ENCODE results near the gene SLC49A4.

SLC49A4 gene

DNA sequence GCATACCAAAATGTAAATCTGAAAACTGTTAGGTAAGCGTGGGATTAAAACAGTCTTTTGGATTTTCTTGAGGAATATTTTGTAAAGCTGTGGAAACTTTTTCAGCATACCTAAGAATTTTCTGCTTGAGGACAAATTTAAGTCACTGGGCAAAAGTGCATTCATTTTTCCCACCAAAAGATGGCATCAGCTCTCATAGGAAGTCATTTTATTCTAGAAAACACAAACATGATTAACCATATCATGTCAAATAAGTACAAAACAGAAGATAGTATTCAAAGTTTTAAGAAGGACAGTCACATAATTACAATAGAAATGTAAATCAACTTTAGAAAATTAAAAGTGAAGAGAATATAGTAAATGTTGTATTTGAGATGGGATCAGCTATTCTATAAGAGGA is 63.5 kb downstream of the SLC49A4 start:
- no peak for DNase-seq (ENCODE audit: low read depth in 2 of 2)

DNA sequence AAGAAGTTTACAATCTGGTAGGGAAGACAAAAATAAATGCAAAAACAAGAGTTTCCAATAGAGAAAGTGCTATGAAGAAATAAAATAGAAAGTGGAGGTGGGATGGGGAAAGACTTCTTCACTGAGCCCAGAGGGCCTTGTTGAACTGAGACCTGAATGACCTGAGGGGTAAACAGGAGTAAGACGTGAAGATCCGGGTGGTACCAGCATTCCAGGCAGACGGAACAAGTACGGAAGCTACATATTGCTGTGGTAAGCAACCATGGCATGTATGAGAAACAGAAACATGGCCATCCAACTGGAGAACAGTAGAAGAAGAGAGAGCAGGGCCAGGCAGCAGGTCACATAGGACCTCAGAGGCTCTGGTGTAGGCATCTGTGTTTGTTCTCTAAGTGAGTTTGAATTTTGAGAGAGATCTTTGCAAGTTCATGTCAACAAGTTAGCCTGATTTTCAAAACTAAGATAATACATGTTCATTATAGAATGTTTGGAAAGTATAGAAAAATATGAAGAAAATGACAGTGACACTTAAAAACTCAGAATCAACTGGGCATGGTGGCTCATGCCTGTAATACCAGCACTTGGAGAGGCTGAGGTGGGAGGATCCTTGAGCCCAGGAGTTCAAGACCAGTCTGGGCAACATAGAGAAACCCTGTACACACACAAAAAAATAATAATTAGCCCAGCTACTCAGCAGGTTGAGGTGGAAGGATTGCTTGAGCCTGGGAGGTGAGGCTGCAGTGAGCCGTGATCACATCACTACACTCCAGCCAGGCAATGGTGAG is 64.3 kb downstream of the SLC49A4 start:
- no peak for DNase-seq (ENCODE audit: low read depth in 2 of 2)

DNA sequence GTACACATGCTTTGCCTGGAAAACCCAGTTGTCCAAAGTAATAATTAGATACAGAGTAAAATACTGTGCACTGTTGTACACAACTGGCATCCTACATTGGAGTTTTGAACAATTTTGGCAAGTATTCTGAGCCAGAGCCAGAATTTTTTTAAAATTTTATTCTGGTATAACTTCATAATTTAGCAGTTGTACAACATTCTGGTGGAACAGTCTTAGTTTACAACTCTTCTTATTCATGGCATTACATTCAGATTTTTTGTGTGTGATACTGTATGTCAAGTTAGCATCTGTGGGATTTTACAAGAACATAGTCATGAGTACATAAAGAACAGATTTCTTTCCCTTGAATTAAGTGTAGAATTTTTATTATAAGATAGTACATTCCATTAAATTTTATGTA is 67.5 kb downstream of the SLC49A4 start:
- no peak for DNase-seq (ENCODE audit: low read depth in 2 of 2)

DNA sequence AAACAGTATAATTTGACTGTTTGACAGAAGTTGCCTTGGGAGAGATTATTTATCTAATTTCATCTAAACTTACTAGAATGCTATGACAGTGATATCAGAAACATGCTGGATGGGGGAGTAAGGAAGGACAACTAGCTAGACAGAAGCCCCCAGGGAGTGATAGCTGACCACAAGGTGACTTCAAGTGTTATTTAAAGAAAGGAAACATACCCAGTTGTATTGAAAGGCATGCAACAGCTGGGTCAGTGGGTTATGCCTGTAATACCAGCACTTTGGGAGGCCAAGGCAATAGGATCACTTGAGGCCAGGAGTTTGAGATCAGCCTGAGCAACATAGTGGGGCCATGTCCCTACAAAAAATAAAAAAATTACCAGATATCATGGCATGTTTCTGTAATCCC is 69.6 kb downstream of the SLC49A4 start:
- no peak for DNase-seq (ENCODE audit: low read depth in 2 of 2)

DNA sequence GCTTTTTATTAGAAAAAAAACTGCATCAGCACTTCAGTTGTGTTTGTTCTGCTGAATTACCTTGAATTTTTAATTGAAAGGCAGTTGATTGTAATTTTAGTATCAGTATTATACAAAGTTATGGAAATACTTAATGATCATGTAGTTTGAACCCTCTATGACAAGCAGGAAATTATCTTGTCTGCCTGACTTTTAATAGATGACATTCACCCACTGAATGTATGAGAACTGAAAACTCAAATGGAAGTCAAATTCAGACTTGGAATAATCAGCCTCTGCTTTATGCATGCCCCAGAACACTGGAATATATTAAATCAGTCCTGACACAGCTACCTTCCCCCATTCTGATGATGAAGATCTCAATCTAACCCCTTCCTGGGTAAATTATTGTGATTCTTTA is 73.5 kb downstream of the SLC49A4 start:
- DNase-seq (ENCODE audit: low read depth in 2 of 2) = no peak

DNA sequence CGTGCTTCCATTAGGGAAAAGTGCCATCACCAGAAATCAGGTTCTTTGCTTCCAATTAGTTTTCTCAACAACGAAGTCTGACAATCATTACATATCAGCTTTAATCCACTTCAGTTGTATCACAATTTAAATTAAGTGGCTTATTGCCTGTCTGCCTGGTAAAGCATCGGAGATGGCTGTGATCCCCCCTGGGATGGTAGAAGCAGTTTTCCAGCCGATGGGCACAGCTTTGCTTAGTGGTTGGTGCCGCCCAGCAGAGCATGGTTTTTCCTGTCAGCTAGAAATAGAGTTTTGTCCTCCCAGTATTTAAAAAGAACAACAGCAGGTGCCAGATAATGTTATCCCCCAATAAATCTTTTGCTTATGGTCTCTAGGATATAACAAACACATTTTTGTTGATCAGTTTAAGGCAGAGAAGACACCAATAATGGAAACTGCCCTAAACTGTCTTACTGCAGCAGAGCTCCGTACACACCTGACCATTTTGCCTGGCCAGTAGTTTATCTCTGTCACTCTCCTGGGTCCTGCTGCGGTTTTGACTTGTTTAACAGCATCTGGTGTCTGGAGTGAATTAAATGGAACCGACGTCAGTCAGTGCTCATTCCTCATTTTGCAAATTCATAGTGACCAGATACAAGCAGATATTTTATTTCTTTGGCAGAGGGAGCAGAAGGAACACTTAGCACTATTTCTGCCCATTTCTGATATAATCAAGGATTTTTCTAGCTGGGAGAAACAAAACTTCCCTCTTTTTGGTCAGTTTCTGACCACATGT is 79.1 kb downstream of the SLC49A4 start:
- DNase-seq (ENCODE audit: low read depth in 2 of 2) = no peak

DNA sequence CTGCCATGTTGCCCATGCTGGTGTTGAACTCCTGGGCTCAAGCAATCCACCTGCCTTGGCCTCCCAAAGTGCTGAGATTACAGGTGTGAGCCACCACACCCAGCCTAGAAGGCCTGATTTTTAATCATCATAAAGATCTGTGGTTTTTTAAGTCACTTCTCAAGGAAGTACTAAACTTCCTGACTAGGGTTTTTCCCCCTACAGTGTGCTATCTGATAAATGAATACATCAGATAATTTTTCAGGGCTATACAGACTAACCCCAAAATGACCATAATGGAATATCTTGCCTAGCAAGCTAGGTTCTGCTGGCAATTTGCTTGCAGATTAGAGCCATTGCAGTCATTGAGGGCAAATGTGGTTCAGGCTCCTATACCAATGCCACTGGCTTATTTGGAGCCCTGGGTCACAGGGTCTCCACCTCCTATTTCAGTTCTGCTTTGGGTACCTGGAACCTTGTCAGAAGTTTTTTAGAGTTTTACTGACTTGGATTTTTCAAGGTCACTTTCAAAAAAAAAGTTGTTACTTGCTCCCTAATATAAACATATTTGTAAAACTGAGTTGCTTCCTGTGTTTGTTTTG is 80.8 kb downstream of the SLC49A4 start:
- DNase-seq (ENCODE audit: low read depth in 2 of 2) = no peak

DNA sequence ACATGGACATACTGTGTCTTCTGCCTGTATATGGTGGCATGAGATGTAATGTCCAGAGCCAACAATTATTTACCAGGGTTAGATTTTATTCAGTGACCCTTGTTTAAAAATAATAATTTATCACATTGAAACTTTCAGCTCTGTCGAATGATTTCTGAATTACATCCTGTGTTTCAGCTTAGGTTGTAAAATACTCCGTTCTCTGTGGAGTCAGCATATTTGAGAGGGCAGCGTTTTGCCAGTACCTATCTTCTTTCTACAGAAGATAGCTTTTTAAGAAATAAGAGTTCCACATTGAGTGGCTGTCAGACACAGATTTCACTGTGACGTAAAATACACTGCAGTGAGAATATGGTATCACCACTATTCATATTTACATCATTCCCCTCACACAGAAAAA is 85.3 kb downstream of the SLC49A4 start:
- DNase-seq (ENCODE audit: low read depth in 2 of 2) = no peak

DNA sequence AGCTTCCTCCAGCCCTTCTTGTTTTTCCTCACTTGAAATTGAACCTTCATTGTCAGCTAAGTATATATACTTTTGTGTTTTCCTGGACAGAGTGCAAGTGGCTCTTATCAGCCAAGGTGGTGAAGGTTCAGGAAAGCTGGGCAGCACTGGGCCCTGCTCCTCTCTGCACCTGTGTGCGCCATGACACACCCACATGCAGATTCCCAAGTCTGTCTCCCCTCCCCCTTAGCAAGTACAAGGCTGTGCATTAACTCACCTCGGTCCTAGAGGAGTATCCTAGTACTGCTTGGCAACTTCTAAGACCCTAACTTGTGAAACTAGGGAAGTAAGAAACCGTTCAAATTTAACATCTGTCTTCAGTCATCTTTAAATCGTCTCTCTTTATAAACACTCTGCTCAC is 85.8 kb downstream of the SLC49A4 start:
- DNase-seq (ENCODE audit: low read depth in 2 of 2) = no peak

DNA sequence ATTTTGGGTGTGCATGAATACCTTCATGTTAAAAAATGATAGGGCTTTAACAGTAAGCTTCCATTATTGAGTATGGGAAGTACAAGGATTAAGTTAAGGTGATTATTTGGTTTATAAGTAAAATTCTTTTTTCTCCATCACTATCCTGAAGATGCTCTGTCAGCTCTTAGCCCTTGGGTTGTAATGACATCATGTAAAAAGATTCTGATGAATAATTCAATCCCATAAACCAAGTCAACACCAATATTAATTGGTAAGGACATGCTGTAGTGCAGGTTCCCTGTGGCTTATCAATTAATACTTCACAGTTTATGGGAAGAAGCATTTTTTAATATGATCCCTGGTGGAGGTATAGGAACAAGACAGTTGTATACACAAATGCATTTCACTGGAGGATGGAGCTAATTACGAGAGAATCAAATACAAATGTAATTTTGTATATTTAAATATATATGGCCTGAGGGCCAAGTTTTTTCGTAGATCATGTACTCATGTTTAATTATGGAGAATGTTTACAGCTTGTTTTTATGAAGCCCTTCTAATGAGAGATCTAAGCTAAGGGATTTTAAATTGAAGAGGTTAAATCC is 87.6 kb downstream of the SLC49A4 start:
- DNase-seq (ENCODE audit: low read depth in 2 of 2) = no peak

DNA sequence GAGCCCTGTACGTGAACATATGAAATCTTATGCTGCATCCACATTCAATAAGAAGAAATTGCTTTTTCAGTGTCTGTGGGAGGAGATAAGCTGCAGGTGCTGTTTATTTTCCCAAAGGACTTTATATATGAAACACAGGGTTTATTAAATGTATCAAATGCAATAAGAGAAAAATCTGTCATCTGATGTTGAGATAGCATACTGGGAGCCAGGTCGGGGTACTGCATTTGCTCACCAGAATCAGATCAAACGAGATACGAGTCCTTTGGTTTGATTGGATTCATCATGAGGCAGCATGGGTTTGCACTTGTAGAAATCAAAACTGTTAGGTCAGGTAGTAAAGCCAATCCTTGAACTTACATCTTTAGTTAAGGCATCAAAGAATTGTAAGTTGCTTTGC is 91.4 kb downstream of the SLC49A4 start:
- no peak for DNase-seq (ENCODE audit: low read depth in 2 of 2)

DNA sequence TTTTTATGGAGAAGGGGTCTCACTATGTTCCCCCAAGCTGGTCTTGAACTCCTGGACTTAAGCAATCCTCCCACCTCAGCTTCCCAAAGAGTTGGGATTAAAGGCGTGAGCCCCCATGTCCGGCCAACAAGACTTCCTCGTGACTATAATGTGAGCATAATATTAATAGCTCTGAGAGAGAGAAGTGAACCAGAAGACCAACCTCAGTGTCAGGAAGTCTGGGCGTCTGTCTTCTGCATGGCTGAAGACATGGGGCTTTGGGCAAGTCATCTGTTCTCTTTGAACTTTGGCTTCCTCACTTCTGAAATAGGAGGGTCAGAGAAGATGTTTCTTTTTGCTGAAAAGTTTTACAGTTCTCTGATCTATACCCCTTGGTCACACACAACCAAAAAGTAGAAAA is 92.1 kb downstream of the SLC49A4 start:
- DNase-seq (ENCODE audit: low read depth in 2 of 2) = no peak

DNA sequence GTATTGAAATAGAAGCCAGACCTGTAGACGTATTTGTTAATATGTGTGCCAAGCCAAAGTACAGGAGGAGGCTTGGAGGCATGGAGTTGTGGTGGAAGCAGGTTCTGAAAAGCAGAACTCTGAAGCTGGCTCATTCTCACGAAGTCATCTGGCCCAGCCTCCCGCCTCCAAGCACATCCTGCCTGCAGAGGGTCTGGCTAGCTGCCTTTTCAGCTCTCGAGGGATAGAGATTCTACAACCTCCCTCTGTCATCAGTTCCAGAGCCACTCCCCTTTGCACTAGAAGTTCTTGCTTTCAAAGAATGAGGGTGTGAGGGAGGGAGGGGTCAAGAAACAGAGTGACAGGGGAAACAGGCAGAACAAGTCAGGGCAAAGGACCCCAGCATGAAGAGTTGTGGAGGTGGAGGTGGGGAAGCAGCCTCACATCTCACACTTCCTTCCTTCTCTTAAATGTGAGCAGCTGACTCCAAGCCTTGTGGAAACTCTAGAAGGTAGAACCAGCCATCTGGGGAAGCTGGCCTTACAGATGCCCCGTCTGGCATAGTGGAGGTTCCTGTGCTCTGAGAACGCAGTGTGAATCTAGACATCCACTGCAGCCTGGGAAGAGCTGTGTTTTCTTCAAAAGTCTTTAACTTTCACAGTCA is 95.3 kb downstream of the SLC49A4 start:
- no peak for DNase-seq (ENCODE audit: low read depth in 2 of 2)

DNA sequence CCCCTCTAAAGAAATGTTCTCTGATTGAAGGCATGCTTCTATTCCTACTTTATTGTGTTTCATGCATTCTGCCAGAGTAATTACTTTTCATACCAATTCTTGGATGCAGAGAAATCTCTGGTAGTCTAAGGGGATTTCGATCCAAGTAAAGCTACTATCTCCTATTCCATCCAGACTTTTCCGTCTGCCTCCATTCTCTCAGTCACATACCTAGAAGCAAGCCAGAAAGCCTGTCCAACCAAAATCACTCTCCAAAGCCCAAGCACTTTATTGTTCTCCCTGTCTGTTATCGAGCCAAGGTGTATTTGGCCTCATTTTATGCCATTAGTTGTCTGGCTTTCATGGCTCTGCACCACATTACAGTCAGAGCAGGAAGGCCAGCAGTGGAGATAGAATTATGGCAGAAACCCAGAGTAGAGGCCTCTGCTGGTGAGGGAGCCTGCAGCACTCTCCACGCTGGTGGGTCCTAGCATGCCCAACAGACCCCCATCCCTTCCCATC is 95.9 kb downstream of the SLC49A4 start:
- no peak for DNase-seq (ENCODE audit: low read depth in 2 of 2)

DNA sequence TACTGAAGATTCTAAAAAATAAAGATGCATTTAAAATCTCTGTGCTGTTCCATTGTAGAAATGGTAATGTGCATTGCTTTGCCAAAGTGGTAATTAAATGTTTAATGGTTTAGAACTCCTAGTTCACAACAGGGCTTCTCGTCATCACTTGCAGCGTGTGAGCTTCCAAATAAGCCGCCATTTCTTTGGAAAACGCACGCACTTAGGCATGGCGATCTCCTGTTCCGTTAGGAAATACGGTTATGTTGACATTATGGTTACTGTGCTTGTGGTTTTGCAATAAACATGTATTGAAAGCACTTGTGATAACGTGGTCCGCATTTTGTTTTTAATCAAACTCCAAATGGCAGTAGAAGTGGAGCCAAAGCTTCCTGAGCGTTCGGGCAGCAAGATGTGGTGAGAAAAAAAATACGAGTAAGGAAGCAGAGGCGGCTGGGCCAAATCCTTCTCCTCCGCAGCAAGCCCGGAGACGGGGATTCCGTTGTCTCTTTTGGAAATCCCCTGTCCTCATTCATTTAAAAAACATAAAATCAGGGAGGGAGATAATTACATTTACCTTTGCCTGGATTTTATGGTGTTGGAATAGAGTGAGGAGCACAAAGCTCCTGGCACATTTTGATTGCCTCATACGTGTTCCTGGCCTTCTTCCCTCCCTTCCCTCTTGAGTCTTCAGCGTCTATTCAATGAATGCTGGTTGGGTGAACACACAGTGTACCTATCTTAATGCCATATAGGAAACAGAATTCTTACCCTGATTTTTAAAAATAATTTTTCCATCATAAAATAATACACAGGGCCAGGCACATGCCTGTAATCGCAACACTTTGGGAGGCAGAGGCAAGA is 97.5 kb downstream of the SLC49A4 start:
- DNase-seq (ENCODE audit: low read depth in 2 of 2) = no peak

DNA sequence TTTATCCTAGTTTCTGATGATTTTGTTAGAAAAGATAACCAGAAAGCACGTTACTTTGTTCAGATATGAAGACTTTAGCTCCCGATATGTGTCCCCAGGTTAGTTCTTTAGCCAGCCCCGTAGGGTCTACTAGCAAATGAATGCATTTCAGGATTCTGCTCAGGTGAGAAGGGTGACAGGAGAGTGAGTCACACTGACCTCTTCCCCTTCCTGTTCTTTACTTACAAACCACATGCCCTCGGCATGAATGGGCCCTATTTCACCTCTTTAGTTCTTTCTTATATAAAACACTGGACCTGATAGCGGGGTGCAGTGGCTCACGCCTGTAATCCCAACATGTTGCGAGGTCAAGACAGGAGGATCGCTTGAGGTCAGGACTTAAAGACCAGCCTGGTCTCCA is 98.4 kb downstream of the SLC49A4 start:
- no peak for DNase-seq (ENCODE audit: low read depth in 2 of 2)

DNA sequence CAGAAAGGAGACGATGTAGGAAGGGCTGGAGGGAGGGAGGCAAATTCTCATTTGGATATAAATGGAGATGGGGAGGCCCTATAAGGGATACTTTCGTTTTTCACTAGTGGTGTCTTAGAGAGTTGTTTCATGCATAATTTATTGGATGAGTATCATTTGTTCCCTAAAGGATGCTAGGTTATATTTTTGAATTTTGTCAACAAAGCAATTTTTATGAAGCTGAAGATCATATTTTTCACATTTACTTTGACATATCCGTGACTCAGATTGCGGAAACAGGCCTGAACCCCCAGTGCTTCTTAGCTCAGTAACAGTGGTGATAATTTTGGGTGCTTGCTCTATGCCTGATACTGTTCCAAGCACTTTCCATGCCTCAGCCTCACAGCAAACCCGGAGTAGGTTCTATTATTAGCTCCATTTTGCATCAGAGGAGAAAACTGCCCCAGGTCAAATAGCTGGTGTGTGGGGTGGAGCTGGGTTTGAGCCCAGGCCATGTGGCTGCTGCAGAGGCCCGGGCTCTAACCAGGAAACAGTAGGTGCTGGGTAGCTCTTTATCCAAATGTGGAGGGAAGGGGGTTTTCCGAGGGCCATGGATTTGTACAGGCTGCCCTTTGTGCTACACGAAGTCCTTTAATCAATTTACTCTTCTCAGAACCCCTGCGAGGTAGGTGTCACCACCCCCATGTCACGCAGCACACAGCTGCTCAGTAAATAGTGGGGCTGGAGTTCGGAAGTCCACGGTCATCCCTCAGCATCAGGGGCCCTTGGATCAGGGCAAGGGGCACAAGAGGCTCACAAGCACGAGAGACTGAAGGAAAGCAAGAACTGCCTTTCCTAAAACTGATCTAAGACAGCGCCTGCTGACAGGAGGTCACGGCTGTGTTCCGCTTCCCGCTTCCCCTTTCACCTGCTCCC is 99.1 kb downstream of the SLC49A4 start:
- DNase-seq (ENCODE audit: low read depth in 2 of 2) = no peak

DNA sequence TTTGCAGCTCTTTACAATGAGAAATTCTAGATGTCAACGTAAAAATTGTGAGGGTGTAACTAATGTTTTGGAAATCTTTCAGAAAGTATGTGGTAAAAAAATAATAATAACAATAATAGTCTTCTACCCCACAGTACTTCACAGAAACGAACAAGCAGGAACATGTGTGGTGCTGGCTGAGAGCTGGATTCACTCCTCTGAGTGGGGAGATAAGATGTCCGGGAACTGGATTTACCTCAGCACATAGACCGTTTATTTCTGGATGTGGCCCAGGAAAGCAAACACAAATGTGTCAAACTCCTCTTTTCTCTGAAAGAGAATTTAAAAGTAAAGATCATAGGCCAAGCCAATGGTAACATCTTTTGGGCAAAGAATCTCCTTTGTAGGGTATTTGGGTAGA is 103.4 kb downstream of the SLC49A4 start:
- no peak for DNase-seq (ENCODE audit: low read depth in 2 of 2)

DNA sequence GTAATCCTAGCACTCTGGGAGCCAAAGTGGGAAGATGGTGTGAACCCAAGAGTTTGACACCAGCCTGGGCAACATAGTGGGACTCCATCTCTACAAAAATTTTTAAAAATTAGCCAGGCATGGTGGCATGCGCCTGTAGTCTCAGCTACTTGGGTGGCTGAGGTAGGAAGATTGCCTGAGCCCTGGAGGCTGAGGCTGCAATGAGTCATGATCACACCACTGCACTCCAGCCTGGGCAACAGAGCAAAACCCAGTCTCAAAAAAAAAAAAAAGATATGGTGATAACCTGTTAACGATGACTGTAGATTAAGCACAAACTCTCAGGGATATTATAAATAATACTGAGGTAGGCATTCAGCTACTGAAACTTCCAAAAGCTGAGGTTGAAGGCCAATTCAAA is 107.5 kb downstream of the SLC49A4 start:
- no peak for DNase-seq (ENCODE audit: low read depth in 2 of 2)

DNA sequence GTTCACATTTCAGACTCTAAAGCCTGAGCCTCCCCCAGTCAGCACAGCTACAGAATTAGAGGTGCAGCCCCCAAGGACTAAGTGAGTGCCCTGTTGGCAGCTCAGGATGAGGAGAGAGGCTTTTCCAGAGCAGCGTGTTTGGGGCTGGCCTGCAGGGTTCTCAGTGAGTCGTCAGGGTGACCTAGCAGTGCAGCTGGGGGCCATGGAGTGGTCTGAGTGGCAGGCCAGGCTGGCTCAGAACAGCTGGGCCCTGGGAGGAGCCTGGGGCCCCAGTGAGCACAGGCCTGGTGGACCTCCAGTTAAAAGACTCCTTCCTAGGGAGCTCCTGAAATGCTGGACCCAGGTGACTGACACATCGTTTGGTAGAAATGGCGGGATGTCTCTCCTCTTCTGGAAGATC is 108.3 kb downstream of the SLC49A4 start:
- DNase-seq (ENCODE audit: low read depth in 2 of 2) = no peak

All from stimulated activated CD4-positive, alpha-beta T cell treated with anti-CD3 and anti-CD28 coated beads, Interleukin-12 subunit alpha, Interleukin-12 subunit beta, amount 100 ng/mL, for 24 hours (primary cell).